GM21515 (cell line): Measurements from ENCODE around the gene PLA2G15.

ENCODE experiments used
- ATAC-seq: cut with Tn5 transposase; IDR thresholded peaks from one replicate; pipeline ENCODE4 v1.9.1; 2021; ENCODE audit not compliant: unreplicated experiment

PLA2G15 gene, protein sequence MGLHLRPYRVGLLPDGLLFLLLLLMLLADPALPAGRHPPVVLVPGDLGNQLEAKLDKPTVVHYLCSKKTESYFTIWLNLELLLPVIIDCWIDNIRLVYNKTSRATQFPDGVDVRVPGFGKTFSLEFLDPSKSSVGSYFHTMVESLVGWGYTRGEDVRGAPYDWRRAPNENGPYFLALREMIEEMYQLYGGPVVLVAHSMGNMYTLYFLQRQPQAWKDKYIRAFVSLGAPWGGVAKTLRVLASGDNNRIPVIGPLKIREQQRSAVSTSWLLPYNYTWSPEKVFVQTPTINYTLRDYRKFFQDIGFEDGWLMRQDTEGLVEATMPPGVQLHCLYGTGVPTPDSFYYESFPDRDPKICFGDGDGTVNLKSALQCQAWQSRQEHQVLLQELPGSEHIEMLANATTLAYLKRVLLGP

DNA sequence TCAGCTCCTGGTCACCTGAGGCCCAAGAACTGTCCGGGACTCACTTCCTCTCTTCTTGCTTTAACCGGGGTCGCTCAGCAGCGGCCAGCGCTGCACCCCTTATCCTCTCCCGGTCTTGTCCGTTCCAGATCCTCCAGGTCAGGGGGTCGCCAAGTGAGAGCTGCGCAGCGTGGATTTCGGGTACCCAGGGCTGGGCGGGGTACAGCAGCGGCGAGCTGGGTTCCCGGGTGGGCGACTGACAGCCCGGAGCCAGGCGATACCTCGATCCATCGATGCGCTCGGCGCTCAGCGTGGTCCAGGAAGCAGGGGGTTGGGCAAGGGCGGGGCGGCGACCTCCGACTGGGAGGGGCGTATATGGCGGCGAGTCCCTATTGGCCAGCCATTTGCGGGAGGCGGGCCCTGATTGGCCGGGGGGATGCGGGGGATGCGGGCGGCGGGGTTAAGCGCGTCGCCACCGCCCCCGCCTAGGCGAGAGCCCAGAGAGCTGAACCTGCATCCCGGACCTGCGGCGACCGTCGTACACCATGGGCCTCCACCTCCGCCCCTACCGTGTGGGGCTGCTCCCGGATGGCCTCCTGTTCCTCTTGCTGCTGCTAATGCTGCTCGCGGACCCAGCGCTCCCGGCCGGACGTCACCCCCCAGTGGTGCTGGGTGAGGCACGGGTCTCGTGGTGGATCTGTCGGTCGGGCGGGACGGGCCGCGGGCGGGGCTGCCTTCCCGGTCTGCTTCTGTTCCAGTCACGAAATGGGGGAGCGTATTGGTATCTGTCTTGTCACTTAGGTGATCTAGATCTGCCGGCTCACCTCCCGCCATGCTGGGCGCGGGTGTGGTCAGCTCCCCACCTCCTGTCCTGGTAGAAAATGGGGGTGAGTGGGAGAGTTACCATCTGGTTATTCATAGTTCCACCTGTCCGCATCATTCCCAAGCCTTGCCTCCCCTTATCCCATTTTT lies at the start of gene PLA2G15:
Gene PLA2G15, plus strand, starts transcription at position 471 of the 951 bp plus-strand sequence. Its CDS starts 54 bp downstream, at position 525.
- ATAC-seq: peak; percentile 75

DNA sequence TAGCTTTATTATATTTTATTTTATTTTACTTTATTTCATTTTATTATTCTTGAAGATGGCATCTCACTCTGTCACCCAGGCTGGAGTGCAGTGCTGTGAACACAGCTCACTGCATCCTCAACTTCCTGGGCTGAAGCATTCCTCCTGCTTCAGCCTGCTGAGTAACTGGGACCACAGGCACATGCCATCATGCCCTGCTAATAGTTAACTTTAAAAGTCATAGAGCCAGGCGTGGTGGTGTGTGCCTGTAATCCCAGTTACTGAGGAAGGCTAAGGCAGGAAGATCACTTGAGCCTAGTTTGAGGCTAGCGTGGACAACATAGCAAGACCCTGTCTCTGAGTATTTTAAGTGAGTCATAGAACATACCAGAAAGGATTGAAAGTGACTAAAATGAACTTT lies 47.9 kb upstream of the PLA2G15 start:
- ATAC-seq: no peak

DNA sequence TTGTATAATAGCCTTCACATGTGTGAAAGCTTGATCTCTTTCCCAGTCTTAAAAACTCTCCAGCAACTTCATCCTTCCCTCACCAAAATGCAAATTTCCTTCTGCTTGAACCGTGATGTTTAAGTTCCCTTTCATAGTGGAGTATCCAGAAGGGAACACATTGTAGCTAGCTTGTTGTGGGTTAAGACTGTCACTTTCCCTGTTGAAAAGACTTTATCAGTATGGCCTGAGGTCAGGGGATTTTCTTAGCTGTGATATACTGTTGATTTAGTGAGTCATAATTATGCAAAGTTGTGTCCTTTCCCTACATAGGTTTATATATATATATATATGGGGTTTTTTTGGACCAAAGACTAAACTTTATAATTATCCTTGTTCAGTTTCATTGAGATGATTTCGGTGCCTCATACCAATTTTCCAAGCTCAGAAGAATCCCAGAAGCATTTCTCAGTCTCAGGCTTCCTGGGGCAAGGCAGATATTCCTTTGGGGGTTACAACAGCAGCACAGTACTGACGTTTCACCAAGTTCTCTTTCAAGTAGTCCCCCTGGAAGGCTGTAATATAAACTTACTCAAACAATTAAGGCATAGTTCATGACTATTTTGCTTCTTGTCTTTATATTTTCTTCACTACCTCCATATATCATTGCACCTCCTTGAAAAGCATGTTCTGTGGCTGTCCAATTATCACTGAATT lies 44.9 kb upstream of the PLA2G15 start:
- no peak for ATAC-seq

DNA sequence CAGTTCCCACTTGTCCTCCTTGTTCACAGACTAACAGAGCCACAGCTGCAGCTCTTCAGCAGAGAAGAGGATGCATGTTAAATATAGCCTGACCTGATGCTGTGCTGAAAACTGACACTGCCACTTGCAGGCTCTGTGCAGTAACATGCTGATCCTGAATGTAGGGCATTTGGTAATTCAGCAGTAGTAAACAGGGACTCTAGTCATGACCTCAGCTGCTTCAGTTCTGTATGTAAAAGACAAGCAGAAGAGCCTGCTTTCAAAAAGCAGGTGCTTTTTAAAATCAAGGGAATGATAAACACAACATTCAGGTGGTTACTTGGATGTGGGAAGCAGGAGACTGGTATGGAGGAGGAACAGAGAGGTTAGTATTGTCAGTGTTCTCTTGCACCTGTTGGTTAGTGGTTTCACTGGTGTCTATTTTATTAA lies 43.1 kb upstream of the PLA2G15 start:
- no peak for ATAC-seq

DNA sequence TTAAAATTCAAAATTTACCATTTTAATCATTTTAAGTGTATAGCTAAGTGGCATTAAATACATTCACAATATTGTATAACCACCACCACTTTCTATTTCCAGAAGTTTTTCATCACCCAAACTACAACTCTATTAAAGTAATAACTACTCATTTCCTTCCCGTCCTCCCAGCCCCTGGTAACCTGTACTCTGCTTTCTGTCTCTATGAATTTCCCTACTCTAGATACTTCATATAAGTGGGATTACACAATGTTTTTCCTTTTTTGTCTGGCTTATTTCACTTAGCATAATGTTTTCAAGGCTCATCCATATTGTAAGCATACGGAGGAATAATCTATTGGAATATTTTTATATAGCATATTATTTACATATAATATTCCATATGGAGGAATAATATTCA lies 38.9 kb upstream of the PLA2G15 start:
- ATAC-seq: no peak

DNA sequence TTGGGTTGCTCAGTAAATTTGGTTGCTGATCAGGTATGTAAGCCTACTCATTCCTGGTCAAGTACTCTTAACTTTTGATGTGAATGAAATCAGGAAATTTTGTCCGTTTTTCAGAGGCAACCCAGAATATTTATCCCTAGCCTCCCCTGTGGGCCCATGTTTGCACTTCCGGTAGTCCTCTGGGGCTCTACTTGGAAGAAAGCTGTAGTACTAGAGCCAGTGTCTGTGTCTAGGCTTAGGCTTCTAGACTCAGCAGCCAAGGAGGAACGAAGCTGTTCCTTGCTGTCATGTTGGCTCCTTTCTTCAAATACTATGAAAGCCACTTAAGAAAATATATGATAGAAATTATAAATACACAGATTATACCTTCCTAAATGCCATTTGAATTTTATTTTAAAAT lies 30.4 kb upstream of the PLA2G15 start:
- ATAC-seq: no peak

DNA sequence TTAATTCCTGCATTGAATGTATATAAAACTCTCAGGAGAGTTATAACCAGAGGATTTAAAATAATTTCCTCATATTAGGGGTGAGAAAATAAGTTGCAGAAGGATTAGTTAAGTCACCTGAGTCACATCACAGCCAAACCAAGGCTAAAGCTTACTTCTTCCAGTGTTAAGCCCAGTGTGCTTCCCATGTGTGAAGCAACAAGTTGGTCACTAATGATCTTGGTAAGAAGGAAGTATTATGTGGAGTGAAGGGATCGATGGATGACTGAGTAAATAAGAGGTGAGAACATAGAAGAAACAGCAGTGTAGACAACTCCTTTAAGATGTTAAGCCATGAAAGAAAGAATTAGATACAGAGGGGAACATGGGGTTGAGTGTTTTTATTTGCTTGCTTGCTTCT lies 29.9 kb upstream of the PLA2G15 start:
- ATAC-seq: no peak

DNA sequence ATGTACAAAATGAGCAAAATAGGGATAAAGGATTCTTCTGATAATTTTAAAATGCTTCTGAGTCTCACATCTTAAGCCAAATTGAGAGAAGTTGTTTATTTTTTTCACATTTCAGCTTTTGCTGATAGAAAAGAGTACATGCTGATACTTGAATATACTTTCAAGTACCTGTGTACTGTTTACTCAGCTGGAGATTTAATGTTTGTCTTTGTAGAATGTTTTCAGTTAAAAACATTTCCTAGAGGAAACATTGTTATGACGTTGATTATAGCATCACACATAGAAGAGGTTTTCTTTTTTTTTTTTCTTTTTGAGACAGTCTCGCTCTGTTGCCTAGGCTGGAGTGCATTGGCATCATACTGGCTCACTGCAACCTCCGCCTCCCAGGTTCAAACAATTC lies 28.9 kb upstream of the PLA2G15 start:
- ATAC-seq: no peak

DNA sequence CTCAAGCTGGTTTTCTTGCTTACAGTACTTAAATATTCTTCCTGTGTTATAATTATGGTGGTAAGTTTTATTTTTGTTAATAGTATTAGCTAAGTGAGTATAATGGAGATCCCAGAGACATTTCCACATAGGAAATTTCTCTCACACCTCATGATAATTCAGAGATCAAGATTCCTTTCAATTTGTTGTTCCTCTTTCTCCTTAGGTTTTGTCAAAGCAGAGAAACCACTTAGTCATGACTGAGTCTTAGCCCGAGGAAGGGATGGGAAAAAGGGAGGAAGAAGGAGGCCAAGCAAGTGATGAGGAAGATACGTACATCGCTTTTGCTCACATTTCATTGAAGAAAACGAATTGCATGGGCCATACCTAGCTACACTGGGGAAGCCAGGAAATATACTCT lies 27.7 kb upstream of the PLA2G15 start:
- ATAC-seq: no peak

DNA sequence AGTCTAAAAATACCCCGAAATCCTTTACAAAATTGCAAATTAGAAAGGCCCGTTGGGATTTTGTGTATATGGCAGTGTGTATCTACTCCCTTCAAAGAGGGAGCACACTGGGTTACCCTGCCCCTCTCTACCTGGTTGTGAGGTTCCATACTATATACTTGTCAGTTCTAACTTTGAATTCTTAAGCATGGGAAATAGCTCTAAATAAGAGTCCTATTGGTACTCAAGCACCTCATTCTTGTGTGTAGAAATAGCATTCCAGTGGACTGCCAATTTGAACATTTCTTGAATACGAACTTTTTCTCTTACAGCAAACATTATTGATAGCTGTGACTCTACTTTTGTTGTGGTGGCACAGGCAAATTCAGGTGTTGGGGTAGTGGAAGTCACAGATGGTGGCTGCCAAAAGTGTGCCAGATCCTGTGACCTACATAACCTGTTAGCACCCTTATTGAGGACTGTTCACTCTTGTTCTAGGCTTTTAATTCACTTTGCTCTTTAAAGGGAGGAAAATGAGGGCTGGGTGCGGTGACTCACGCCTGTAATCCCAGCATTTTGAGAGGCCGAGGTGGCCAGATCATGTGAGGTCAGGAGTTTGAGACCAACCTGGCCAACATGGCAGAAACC lies 25.3 kb upstream of the PLA2G15 start:
- ATAC-seq: no peak

DNA sequence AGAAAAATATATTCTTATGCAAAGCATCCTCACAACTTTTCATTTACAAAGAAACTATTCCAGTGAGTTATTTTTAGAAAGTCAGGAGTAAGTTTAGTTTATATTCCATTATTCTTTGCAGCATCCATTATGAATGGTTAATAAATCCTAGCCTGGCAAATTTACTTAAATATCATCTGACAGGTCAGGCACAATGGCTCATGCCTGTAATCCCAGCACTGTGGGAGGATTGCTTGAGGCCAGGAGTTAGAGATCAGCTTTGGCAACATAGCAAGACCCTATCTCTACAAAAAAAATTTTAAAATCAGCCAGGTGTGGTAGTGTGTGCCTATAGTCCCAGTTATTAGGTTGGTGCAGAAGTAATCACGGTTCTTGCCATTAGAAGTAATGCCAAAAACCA lies 22.1 kb upstream of the PLA2G15 start:
- ATAC-seq: no peak

DNA sequence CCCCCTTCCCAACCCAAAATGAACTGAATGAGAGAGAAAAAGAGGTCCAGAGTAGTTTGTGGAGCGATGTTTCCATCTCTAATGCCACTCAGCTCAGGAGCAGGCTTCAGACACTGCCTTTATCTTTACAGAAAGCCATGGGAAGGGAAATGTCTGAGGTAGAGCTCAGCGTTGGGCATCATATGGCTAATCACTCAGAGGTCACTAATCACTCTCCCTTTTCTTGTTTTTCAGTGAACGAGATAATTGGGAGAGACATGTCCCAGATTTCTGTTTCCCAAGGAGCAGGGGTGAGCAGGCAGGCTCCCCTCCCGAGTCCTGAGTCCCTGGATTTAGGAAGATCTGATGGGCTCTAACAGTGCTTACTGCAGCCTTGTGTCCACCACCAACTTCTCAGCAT lies 19.1 kb upstream of the PLA2G15 start:
- no peak for ATAC-seq

DNA sequence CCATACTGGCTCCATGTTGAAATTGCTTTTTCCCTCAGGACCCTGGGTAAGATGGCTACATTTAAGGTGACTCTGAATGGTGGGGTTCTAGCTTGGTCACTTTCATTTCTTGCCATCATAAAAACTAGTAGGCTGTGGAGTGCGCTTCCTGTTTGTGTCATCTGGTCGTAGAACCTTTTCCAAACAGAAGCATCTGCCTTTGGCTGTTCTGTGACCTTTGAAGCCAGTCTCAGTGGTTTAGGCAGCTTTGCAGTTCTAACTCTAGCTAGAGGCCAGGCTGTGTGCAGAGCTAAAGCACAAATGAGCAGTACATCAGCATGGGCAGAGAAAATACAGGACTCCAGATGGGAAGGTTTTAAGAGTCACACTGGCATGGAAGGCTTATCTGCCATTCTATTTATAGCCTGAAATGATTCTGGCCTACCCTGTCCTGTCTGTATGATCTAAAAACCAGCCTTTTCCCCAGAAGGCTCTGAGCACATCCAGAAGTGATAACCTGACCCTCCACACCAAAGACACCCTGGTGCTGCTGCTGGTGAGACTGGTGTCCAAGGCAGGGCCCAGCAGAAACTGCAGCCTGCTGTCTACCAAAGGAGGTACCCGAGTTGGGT lies 17.9 kb upstream of the PLA2G15 start:
- ATAC-seq: no peak

DNA sequence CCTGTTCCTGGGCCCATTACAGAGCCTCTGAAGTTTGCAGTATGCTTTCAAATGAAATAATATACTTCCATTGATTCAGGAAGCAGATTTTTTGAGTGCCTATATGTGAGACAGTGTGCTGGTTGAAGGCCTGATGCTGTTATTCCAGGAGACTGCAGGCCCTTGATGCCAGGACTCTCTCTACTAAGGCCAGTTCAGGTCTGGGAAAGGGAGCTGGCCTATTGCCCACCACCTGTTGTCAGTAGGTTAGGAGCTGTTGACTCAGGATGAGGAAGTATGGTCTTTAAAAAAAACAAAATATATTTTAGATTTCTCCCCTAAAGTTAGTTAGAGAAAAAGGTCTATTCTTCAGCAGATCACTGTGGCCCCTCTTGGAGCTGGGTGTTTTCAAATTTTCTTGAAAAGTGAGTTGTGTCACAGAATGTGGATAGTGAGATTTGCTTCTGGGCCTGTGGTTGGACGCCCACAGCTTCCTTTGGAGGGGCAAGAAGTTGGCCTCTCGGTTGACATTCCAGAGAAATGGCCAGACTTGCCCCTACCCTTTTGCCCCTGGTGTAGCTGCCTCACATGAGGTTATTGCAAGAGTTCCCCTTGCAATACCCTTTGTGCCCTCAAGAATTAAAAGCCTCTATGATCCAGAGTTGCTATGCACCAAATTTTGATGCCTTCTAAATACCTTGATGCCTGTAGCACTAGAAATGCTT lies 17.2 kb upstream of the PLA2G15 start:
- no peak for ATAC-seq

DNA sequence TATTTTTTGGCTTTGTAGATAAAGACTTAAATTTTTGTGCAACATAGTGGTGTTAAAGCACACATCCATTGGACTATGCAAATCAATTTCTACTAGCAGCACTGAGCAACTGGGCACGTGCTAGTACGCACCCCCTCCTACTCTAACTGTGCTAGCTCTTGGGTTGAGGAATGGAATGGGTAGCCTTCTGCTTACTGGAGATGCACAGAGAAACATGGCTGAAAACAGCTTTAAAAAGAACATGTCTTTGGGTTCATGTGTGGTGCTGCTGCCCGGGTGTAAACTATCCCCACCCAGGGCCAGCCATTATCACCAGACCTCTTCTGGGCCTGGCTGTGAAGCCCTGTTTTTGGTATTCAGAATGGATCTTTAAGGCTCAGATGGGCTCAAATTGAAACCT lies 16.5 kb upstream of the PLA2G15 start:
- no peak for ATAC-seq

DNA sequence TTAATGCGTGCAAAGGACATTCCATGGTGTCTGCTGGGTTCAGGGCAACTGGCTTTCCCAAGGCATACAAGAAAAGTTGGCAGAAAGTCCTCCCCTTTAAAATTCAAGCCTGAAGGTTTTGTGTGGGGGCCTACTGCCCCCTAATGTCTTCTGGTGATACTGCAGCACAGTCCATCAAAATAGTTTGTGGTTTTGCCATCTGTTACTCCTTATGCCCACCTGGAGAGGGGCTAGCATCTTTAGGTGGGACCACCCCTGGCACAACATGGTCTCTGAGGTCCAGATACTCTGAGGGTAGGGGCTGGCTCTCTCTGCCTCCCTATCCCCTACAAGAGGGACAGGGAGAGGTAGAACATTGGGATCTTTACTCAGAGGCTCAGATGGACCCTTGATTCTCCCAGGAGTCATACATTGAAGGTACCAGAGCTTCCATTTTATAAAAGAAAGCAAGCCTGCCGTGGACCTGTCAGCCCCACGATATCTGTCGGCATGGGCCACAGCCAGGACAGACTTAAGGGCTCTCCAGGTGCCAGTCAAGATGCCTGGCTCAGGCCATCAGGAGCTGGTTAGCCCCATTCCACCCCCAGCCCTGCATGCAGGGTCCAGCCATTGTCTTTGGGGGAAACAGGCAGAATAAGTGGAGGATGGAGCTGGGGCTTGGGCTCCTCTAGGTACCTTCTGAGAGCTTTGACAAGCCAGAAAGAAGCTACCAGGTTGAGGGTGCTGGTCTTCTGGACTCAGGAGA lies 15.6 kb upstream of the PLA2G15 start:
- no peak for ATAC-seq

DNA sequence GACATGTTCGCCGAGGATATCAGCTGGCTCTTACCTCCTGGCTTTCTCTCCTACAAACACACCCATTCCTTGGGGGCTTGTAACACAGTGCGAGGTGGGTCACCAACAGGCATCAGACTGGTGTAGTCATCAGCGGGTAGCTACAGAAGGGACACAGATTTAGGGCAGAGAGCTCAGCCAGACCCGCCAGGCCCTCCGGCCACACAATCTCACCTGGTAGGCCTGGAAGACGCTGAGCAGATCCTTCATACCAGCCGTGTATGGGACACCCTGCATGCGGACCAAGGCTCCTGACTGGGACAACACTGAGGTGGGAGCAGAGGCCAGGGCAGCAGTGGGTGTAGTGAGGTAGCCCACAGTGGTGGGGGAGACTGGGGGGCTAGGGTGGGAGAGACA lies 15.0 kb upstream of the PLA2G15 start:
- no peak for ATAC-seq

DNA sequence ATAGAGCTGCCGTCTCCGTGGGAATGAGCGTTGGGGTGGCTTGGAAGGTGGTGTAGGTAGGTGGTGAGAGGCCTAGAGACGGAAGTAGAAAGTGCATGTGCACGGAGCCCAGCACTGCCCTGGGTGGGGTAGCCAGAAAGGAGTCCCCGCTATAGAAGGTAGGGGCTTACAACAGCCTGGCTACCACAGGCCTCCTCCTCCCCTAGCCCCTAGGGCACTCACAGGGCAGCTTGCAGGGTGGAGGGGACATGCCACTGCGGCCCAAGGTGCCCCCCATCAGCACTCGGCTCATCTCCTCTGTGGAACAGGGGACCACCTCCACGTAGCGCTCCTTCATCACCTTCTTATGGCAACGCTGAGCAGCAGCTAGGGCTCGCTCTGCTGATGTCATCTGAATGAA lies 14.2 kb upstream of the PLA2G15 start:
- ATAC-seq: no peak
